Measurements from ENCODE around the gene MAOB. TPM values are rescaled to one million over a fixed set of nuclear protein-coding genes. Genes with fewer than 3 reads are reported as not detected.

The MAOB gene
- total and polyA plus RNA-seq, 12 donors, result 10.8 to 90.0 (median 41.2) TPM

DNA sequence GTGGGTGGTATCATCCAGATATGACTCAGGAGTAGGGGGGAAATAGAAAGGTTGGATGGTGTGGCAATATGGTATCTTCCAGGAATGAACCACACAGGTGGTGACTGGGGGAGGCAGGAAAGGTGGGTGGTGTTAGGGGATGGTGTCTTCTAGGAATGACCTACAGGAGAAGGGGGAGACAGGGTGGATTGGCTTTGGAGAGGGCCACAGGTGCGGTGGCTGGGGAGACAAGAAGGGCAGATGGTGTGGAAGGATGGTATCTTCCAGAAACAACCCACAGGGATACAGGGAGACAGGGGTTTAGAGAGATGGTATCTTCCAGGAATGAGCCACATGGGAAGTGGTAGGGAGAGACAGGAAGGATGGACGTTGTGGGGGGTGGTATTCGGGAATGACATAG is 162.2 kb downstream of the MAOB start:
- DNase-seq, result no peak
- H3K36me3 ChIP-seq (replicated peaks in 1 of 2), result no peaks in the 10 kb centered on the region
- intact Hi-C loops (cut with DNase I), result no loop called here
- no peak overlapping the region for H3K27ac ChIP-seq
- no peak for TF ChIP-seq POLR2A (IDR thresholded peaks at IDR 0.05)
- TF ChIP-seq, protein P1, sequence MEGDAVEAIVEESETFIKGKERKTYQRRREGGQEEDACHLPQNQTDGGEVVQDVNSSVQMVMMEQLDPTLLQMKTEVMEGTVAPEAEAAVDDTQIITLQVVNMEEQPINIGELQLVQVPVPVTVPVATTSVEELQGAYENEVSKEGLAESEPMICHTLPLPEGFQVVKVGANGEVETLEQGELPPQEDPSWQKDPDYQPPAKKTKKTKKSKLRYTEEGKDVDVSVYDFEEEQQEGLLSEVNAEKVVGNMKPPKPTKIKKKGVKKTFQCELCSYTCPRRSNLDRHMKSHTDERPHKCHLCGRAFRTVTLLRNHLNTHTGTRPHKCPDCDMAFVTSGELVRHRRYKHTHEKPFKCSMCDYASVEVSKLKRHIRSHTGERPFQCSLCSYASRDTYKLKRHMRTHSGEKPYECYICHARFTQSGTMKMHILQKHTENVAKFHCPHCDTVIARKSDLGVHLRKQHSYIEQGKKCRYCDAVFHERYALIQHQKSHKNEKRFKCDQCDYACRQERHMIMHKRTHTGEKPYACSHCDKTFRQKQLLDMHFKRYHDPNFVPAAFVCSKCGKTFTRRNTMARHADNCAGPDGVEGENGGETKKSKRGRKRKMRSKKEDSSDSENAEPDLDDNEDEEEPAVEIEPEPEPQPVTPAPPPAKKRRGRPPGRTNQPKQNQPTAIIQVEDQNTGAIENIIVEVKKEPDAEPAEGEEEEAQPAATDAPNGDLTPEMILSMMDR (IDR thresholded peaks at IDR 0.05), result no peak
- H3K4me1 ChIP-seq (replicated peaks in 1 of 2), result no peaks in the 10 kb centered on the region
- 69 to 86% (median 77%) methylated on average over 3 of the region's 3 CpGs for WGBS, 4 donors
- H3K9me3 ChIP-seq (replicated peaks in 1 of 3), result no peaks in the 10 kb centered on the region
- H3K27me3 ChIP-seq, result no peaks in the 10 kb centered on the region
- H3K4me3 ChIP-seq, result no peak overlapping the region

DNA sequence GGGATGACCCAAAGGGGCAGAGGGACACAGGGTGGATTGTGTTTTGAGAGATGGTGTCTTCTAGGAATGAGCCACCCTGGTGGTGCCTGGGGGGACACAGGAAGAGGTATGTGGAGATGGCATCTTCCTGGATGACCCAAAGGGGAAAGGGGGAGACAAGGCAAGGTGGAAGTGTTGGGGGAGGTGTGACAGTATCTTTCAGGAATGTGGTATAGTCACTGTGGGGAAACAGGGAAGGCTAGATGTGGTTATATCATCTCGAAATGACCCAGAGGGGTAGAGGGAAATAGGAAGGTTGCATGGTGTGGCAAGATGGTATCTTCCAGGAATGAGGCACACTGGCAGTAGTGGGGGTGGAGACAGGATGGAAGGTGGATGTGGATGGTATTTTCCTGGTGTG is 163.3 kb downstream of the MAOB start:
- no peaks in the 10 kb centered on the region for H3K4me1 ChIP-seq (replicated peaks in 1 of 2)
- TF ChIP-seq POLR2A (IDR thresholded peaks at IDR 0.05), result no peak
- TF ChIP-seq, protein P1 (IDR thresholded peaks at IDR 0.05), result no peak
- H3K4me3 ChIP-seq, result no peak overlapping the region
- no peaks in the 10 kb centered on the region for H3K36me3 ChIP-seq (replicated peaks in 1 of 2)
- no peak overlapping the region for H3K27ac ChIP-seq
- H3K9me3 ChIP-seq (replicated peaks in 1 of 3), result no peaks in the 10 kb centered on the region
- H3K27me3 ChIP-seq, result no peaks in the 10 kb centered on the region
- no peak for DNase-seq
- intact Hi-C loops (cut with DNase I), result no loop called here
- WGBS, 4 donors, result 67 to 94% (median 81%) methylated on average over 1 of the region's 1 CpG

DNA sequence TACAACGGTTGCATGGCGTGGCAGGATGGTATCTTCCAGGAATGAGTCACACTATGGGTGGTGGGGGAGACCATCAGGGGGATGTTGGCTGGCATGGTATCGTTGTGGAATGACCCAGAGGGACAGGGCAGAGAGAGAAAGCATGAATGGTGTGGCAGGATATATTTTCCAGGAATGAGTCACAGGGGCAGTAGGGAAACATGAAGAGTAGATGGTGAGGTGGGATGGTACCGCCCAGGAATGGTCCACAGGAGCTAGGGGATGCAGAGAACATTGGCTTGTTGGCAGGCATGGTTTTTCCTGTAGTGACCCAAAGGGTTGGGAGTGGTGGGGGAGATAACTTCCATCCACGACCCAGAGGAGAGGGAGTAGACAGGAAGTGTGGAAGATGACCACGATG is 163.7 kb downstream of the MAOB start:
- no peak overlapping the region for H3K27ac ChIP-seq
- no peaks in the 10 kb centered on the region for H3K9me3 ChIP-seq (replicated peaks in 1 of 3)
- DNase-seq, result no peak
- no peaks in the 10 kb centered on the region for H3K27me3 ChIP-seq
- H3K4me1 ChIP-seq (replicated peaks in 1 of 2), result no peaks in the 10 kb centered on the region
- intact Hi-C loops (cut with DNase I), result no loop called here
- no peak overlapping the region for H3K4me3 ChIP-seq
- TF ChIP-seq POLR2A (IDR thresholded peaks at IDR 0.05), result no peak
- TF ChIP-seq, protein P1 (IDR thresholded peaks at IDR 0.05), result no peak
- WGBS, 4 donors, result 79 to 98% (median 93%) methylated on average over 6 of the region's 6 CpGs
- H3K36me3 ChIP-seq (replicated peaks in 1 of 2), result no peaks in the 10 kb centered on the region

DNA sequence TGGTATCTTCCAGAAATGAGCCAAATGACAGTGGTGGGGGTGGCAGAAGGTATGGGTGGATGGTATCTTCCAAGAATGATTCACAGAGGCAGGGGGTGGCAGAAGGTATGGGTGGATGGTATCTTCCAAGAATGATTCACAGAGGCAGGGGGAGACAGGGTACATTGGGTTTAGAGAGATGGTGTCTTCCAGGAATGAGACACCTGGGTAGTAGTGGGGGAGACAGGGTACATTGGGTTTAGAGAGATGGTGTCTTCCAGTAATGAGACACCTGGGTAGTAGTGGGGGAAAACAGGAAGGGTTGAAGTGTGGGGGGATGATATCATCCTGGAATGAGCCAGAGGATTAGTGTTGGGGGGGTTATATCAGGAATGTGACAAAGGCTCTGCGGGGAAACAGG is 164.2 kb downstream of the MAOB start:
- no peak overlapping the region for H3K4me3 ChIP-seq
- no peaks in the 10 kb centered on the region for H3K4me1 ChIP-seq (replicated peaks in 1 of 2)
- no peak overlapping the region for H3K27ac ChIP-seq
- TF ChIP-seq POLR2A (IDR thresholded peaks at IDR 0.05), result no peak
- TF ChIP-seq, protein P1 (IDR thresholded peaks at IDR 0.05), result no peak
- no peaks in the 10 kb centered on the region for H3K9me3 ChIP-seq (replicated peaks in 1 of 3)
- no peaks in the 10 kb centered on the region for H3K36me3 ChIP-seq (replicated peaks in 1 of 2)
- WGBS, 4 donors, result 83 to 100% (median 96%) methylated on average over 1 of the region's 1 CpG
- H3K27me3 ChIP-seq, result no peaks in the 10 kb centered on the region
- DNase-seq, result no peak
- intact Hi-C loops (cut with DNase I), result no loop called here
